SK-N-SH treated with all-trans-retinoic acid at 6 μM for 48 hours (cell line): ENCODE results near the gene RNF7.

ENCODE experiments used
- ATAC-seq: fragments of 200-7000 bp; cut with Tn5 transposase; 3 replicates; pipeline ENCODE4 v1.9.1; 2020; ENCODE audit warnings: mild to moderate bottlenecking, moderate library complexity
- ARNTL ChIP-seq: fragments of 450-650 bp; formaldehyde crosslinking; IDR thresholded peaks from 2 replicates; pipeline ENCODE4 v1.5.0; 2020; ENCODE audit warnings: low read depth, mild to moderate bottlenecking, moderate library complexity, borderline replicate concordance
- BACH2 ChIP-seq: fragments of 250-450 bp; sonication (Bioruptor Pico); IDR thresholded peaks from 2 replicates; pipeline ENCODE4 v1.9.0; 2021; ENCODE audit warnings: mild to moderate bottlenecking, borderline replicate concordance
- CSDC2 ChIP-seq: fragments of 250-450 bp; sonication (Bioruptor Pico); IDR thresholded peaks from 2 replicates; pipeline ENCODE4 v1.5.0; 2020; ENCODE audit warnings: mild to moderate bottlenecking, moderate library complexity
- CSRNP3 ChIP-seq: fragments of 250-450 bp; sonication (Bioruptor Pico); IDR thresholded peaks from 2 replicates; pipeline ENCODE4 v1.5.1; 2021; ENCODE audit warnings: mild to moderate bottlenecking, moderate library complexity
- ESRRG ChIP-seq: fragments of 250-450 bp; sonication (Bioruptor Pico); IDR thresholded peaks from 2 replicates; pipeline ENCODE4 v1.6.1; 2021; ENCODE audit warnings: mild to moderate bottlenecking
- GLIS3 ChIP-seq: fragments of 250-450 bp; sonication (Bioruptor Pico); IDR thresholded peaks from 2 replicates; pipeline ENCODE4 v1.5.0; 2020; ENCODE audit warnings: mild to moderate bottlenecking, moderate library complexity
- OSR1 ChIP-seq: fragments of 250-450 bp; sonication (Bioruptor Pico); IDR thresholded peaks from 2 replicates; pipeline ENCODE4 v1.8.0; 2022; ENCODE audit warnings: moderate library complexity, mild to moderate bottlenecking, inconsistent platforms
- PATZ1 ChIP-seq: fragments of 250-450 bp; sonication (Bioruptor Pico); IDR thresholded peaks from 2 replicates; pipeline ENCODE4 v1.8.0; 2020; ENCODE audit warnings: mild to moderate bottlenecking, moderate library complexity, borderline replicate concordance
- PPARA ChIP-seq: fragments of 250-450 bp; sonication (Bioruptor Pico); IDR thresholded peaks from 2 replicates; pipeline ENCODE4 v1.5.0; 2020; ENCODE audit warnings: mild to moderate bottlenecking, borderline replicate concordance
- RARB ChIP-seq: fragments of 250-450 bp; sonication (Bioruptor Pico); IDR thresholded peaks from 2 replicates; pipeline ENCODE4 v1.8.0; 2021; ENCODE audit warnings: mild to moderate bottlenecking, moderate library complexity
- SNAI2 ChIP-seq: fragments of 250-450 bp; sonication (Bioruptor Pico); IDR thresholded peaks from 2 replicates; pipeline ENCODE4 v1.5.0; 2020; ENCODE audit warnings: mild to moderate bottlenecking, moderate library complexity
- TCF4 ChIP-seq: fragments of 250-450 bp; sonication (Bioruptor Pico); IDR thresholded peaks from 2 replicates; pipeline ENCODE4 v1.8.0; 2021; ENCODE audit warnings: mild to moderate bottlenecking, moderate library complexity, borderline replicate concordance
- TOX ChIP-seq: fragments of 250-450 bp; sonication (Bioruptor Pico); IDR thresholded peaks from 2 replicates; pipeline ENCODE4 v1.8.0; 2021; ENCODE audit warnings: mild to moderate bottlenecking, moderate library complexity, borderline replicate concordance
- ZC3H10 ChIP-seq: fragments of 250-450 bp; sonication (Bioruptor Pico); IDR thresholded peaks from 2 replicates; pipeline ENCODE4 v1.5.1; 2021; ENCODE audit warnings: mild to moderate bottlenecking, moderate library complexity
- ZFP3 ChIP-seq: fragments of 250-450 bp; sonication (Bioruptor Pico); IDR thresholded peaks from 2 replicates; pipeline ENCODE4 v1.5.0; 2020; ENCODE audit warnings: mild to moderate bottlenecking, moderate library complexity
- ZNF565 ChIP-seq: fragments of 450-650 bp; formaldehyde crosslinking; conservative IDR thresholded peaks from 2 replicates; pipeline ENCODE4 v1.5.0; 2020; ENCODE audit warnings: low read depth, mild to moderate bottlenecking, moderate library complexity
- ZNF70 ChIP-seq: fragments of 450-650 bp; formaldehyde crosslinking; IDR thresholded peaks from 2 replicates; pipeline ENCODE4 v1.5.0; 2020; ENCODE audit warnings: mild to moderate bottlenecking, moderate library complexity
- ZNF8 ChIP-seq: fragments of 450-650 bp; formaldehyde crosslinking; IDR thresholded peaks from 2 replicates; pipeline ENCODE4 v1.5.0; 2020; ENCODE audit warnings: mild to moderate bottlenecking, moderate library complexity
- TF ChIP-seq, protein P1 (sequence below): fragments of 250-450 bp; sonication (Bioruptor Pico); IDR thresholded peaks from 2 replicates; pipeline ENCODE4 v1.5.1; 2020; ENCODE audit warnings: low read depth, mild to moderate bottlenecking, moderate library complexity
- TF ChIP-seq, protein P2 (sequence below): fragments of 250-450 bp; sonication (Bioruptor Pico); IDR thresholded peaks from 2 replicates; pipeline ENCODE4 v1.8.0; 2021; ENCODE audit warnings: low read depth, mild to moderate bottlenecking, moderate library complexity, borderline replicate concordance
- TF ChIP-seq, protein P3 (sequence below): fragments of 250-450 bp; sonication (Bioruptor Pico); IDR thresholded peaks from 2 replicates; pipeline ENCODE4 v1.5.0; 2020; ENCODE audit warnings: mild to moderate bottlenecking, moderate library complexity

Gene RNF7

GRCh38 chr3:141737093-141737492 lies 1.0 kb upstream of the RNF7 start:
- TF ChIP-seq TCF4 (CRISPR knock-in tag) = no peak
- TF ChIP-seq ZNF70 (CRISPR knock-in tag) = no peak
- no peak for TF ChIP-seq ESRRG (CRISPR knock-in tag)
- no peak for TF ChIP-seq ZNF8 (CRISPR knock-in tag)
- TF ChIP-seq, protein P1, sequence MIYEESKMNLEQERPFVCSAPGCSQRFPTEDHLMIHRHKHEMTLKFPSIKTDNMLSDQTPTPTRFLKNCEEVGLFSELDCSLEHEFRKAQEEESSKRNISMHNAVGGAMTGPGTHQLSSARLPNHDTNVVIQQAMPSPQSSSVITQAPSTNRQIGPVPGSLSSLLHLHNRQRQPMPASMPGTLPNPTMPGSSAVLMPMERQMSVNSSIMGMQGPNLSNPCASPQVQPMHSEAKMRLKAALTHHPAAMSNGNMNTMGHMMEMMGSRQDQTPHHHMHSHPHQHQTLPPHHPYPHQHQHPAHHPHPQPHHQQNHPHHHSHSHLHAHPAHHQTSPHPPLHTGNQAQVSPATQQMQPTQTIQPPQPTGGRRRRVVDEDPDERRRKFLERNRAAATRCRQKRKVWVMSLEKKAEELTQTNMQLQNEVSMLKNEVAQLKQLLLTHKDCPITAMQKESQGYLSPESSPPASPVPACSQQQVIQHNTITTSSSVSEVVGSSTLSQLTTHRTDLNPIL = no peak
- TF ChIP-seq ZNF565 (CRISPR knock-in tag) = no peak
- TF ChIP-seq SNAI2 (CRISPR knock-in tag) = no peak
- TF ChIP-seq PPARA (CRISPR knock-in tag) = no peak
- no peak for TF ChIP-seq GLIS3
- no peak for TF ChIP-seq PATZ1 (CRISPR knock-in tag)
- no peak for TF ChIP-seq CSDC2
- no peak for TF ChIP-seq BACH2
- no peak for TF ChIP-seq ARNTL (CRISPR knock-in tag)
- TF ChIP-seq, protein P2, sequence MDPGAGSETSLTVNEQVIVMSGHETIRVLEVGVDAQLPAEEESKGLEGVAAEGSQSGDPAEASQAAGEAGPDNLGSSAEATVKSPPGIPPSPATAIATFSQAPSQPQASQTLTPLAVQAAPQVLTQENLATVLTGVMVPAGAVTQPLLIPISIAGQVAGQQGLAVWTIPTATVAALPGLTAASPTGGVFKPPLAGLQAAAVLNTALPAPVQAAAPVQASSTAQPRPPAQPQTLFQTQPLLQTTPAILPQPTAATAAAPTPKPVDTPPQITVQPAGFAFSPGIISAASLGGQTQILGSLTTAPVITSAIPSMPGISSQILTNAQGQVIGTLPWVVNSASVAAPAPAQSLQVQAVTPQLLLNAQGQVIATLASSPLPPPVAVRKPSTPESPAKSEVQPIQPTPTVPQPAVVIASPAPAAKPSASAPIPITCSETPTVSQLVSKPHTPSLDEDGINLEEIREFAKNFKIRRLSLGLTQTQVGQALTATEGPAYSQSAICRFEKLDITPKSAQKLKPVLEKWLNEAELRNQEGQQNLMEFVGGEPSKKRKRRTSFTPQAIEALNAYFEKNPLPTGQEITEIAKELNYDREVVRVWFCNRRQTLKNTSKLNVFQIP (CRISPR knock-in tag) = no peak
- no peak for TF ChIP-seq ZFP3 (CRISPR knock-in tag)
- ATAC-seq = no peak

DNA sequence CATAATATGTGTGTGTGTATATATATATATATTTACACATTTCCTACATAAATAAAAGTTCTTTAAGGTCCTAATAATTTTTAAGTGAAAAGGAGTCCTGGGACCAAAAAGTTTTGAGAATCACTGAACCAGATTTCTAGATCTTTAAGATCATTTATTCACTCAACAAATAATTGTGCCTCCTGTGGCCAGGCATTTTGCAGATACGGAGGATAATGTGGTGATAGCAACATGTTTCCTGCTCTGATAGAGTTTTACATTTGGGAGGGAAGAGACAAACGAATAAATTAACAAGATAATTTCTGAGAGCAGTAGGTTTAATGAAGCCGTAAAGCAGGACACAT lies 448 bp upstream of the RNF7 start:
- ATAC-seq = no peak

GRCh38 chr3:141738891-141739363 lies 829 bp downstream of the RNF7 start:
- ATAC-seq = peak; percentile 64
- TF ChIP-seq TCF4 (CRISPR knock-in tag) (no peak), BACH2 (no peak)

More for the DNA sequence above, 448 bp upstream of the RNF7 start:
- TF ChIP-seq SNAI2 (CRISPR knock-in tag) = no peak
- TF ChIP-seq, all 23 proteins: peak for 0

DNA sequence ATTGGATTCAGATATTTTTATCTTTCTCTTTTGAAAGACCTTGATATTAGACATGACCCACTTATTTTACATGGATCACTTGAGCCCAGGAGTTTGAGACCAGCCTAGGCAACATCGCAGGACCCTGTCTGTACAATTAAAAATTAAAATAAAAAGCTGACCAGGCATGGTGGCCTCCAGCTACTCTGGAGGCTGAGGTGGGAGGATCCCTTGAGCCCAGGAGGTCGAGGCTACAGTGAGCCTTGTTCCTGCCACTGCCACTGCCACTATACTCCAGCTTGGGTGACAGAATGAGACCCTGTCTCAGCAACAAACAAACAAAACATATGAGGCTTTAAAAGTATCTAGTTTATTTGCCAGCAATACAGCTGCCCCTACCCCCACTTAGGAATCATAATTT lies 1.6 kb downstream of the RNF7 start:
- TF ChIP-seq RARB (CRISPR knock-in tag) = no peak
- no peak for ATAC-seq

DNA sequence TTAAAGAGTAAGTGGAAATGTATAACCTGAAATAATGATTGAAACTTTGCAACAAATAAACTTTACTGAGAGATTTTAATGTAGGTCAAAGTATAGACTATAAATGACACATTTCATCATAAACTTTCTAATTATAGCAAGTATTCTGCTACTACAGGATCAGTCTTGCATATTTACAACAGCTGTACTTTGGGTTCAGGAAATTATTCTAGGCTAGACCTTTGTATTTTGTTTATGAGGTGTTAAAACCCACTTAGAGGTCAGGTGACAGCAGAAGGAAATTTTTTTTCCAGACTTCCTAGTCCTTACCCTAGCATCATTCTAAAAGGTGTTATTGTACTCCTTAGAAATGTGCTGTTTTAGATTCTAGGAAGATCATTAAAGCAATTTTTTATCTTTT lies 2.3 kb downstream of the RNF7 start:
- no peak for ATAC-seq
- TF ChIP-seq, protein P2 (CRISPR knock-in tag) = no peak
- TF ChIP-seq BACH2 (no peak), OSR1 (CRISPR knock-in tag) (no peak), ZC3H10 (no peak), ZFP3 (CRISPR knock-in tag) (no peak), SNAI2 (CRISPR knock-in tag) (no peak), CSRNP3 (CRISPR knock-in tag) (no peak), TOX (CRISPR knock-in tag) (no peak), ZNF565 (CRISPR knock-in tag) (no peak), CSDC2 (no peak), GLIS3 (no peak), ZNF8 (CRISPR knock-in tag) (no peak), ZNF70 (CRISPR knock-in tag) (no peak), RARB (CRISPR knock-in tag) (no peak), TCF4 (CRISPR knock-in tag) (no peak)
- TF ChIP-seq, protein P3, sequence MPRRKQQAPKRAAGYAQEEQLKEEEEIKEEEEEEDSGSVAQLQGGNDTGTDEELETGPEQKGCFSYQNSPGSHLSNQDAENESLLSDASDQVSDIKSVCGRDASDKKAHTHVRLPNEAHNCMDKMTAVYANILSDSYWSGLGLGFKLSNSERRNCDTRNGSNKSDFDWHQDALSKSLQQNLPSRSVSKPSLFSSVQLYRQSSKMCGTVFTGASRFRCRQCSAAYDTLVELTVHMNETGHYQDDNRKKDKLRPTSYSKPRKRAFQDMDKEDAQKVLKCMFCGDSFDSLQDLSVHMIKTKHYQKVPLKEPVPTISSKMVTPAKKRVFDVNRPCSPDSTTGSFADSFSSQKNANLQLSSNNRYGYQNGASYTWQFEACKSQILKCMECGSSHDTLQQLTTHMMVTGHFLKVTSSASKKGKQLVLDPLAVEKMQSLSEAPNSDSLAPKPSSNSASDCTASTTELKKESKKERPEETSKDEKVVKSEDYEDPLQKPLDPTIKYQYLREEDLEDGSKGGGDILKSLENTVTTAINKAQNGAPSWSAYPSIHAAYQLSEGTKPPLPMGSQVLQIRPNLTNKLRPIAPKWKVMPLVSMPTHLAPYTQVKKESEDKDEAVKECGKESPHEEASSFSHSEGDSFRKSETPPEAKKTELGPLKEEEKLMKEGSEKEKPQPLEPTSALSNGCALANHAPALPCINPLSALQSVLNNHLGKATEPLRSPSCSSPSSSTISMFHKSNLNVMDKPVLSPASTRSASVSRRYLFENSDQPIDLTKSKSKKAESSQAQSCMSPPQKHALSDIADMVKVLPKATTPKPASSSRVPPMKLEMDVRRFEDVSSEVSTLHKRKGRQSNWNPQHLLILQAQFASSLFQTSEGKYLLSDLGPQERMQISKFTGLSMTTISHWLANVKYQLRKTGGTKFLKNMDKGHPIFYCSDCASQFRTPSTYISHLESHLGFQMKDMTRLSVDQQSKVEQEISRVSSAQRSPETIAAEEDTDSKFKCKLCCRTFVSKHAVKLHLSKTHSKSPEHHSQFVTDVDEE (CRISPR knock-in tag) = no peak
